RWPE1 (cell line): Measurements from ENCODE around the gene RAPGEFL1.
A peak's percentile ranks its signal among the peaks of the same experiment; 100 is the strongest.

Experiments used
- CTCF ChIA-PET: fragments of 350-600 bp; sonication (Branson Sonifier 250); formaldehyde crosslinking; extraction: SDS; loops from one replicate; lab custom pipeline; 2021; lab: Yijun Ruan, JAX
- POLR2A ChIA-PET: fragments of 400-600 bp; formaldehyde crosslinking; extraction: SDS; loops from one replicate; lab custom pipeline; 2020; ENCODE audit warnings: antibody characterized with exemption; ENCODE audit not compliant: low non-redundant PET; lab: Yijun Ruan, JAX
- DNase-seq: peaks from one replicate; pipeline ENCODE4 v3.0.0; 2012; ENCODE audit warnings: low spot score
- H3K27ac ChIP-seq: fragments of 450-650 bp; 2 replicates; pipeline ENCODE4 v1.5.1; 2017
- CTCF ChIP-seq: fragments of 450-650 bp; conservative IDR thresholded peaks from 2 replicates; pipeline ENCODE4 v1.5.1; 2017; ENCODE audit warnings: low read depth, mild to moderate bottlenecking

Gene RAPGEFL1

GRCh38 chr17:40145476-40145875 lies 31.8 kb upstream of the RAPGEFL1 start:
- ChIA-PET POLR2A (interaction anchor here (0.8 kb wide), 1 partner anchor 1247 kb away, joined by 3 read pairs; no protein-coding TSS in a partner anchor), CTCF (interaction anchor here (0.7 kb wide), 1 partner anchor 12 kb away, joined by 3 read pairs; no protein-coding TSS in a partner anchor)
- TF ChIP-seq CTCF, result no peak
- H3K27ac ChIP-seq, result no peak overlapping the region
- DNase-seq, result no peak

- POLR2A ChIA-PET, result interaction anchor here (0.5 kb wide), 1 partner anchor 71 kb away, joined by 4 read pairs; no protein-coding TSS in a partner anchor
- CTCF ChIA-PET, result interaction anchor here (0.6 to 1.7 kb wide), 2 partner anchors 20 to 22 kb away, joined by 3 read pairs; no protein-coding TSS in a partner anchor
- peak overlapping the region; percentile 13; the same call in 1 of the 2 replicates for H3K27ac ChIP-seq
- no peak for DNase-seq
- no peak for TF ChIP-seq CTCF
These were observed 28.7 kb upstream of the RAPGEFL1 start for GRCh38 chr17:40148527-40148926.

GRCh38 chr17:40150276-40150675 lies 27.0 kb upstream of the RAPGEFL1 start:
- H3K27ac ChIP-seq, result 0 out of 2 replicates have a peak overlapping the region, but pooled peaks have one; percentile 29
- ChIA-PET POLR2A (no interaction called here), CTCF (interaction anchor here (0.7 kb wide), 1 partner anchor 300 kb away, joined by 4 read pairs; no protein-coding TSS in a partner anchor)
- TF ChIP-seq CTCF, result no peak
- DNase-seq, result no peak

GRCh38 chr17:40151414-40151963 lies 25.8 kb upstream of the RAPGEFL1 start:
- ChIA-PET POLR2A (interaction anchor here (0.7 kb wide), 1 partner anchor 15 kb away, joined by 6 read pairs; no protein-coding TSS in a partner anchor), CTCF (interaction anchor here (0.6 to 0.7 kb wide), 2 partner anchors 27 to 1398 kb away, joined by 3 read pairs; no protein-coding TSS in a partner anchor)
- H3K27ac ChIP-seq, result no peak overlapping the region
- TF ChIP-seq CTCF, result no peak
- DNase-seq, result no peak

GRCh38 chr17:40153603-40154236 lies 23.6 kb upstream of the RAPGEFL1 start:
- POLR2A ChIA-PET, result interaction anchor here (0.5 kb wide), 1 partner anchor 662 kb away, joined by 9 read pairs; no protein-coding TSS in a partner anchor
- no peak for TF ChIP-seq CTCF
- peak overlapping the region; percentile 35; the same call in 1 of the 2 replicates for H3K27ac ChIP-seq
- CTCF ChIA-PET, result interaction anchor here (0.6 to 0.9 kb wide), 4 partner anchors 14 to 312 kb away, joined by 3 to 4 read pairs (median 3); no protein-coding TSS in a partner anchor
- DNase-seq, result no peak

- ChIA-PET CTCF (interaction anchor here (1.1 to 2.6 kb wide), 2 partner anchors 11 to 12 kb away, joined by 3 to 7 read pairs; no protein-coding TSS in a partner anchor), POLR2A (no interaction called here)
- no peak for DNase-seq
- TF ChIP-seq CTCF, result no peak
- no peak overlapping the region for H3K27ac ChIP-seq
These were observed 19.3 kb upstream of the RAPGEFL1 start for GRCh38 chr17:40157973-40158372.
